GM12873 (cell line): ENCODE results near the gene FOXR1.

Experiments used
- CTCF ChIP-seq: IDR thresholded peaks from 2 replicates; pipeline ENCODE4 v1.5.1; 2012; ENCODE audit warnings: low read depth, mild to moderate bottlenecking, moderate library complexity, low read length, control low read depth; ENCODE audit not compliant: insufficient read depth; ENCODE audit errors: missing control alignments

Gene FOXR1

GRCh38 chr11:118971646-118972045 lies at the start of gene FOXR1:
TSS of gene FOXR1 (plus strand) at chr11:118971761. CDS start at chr11:118971932, 171 bp downstream.
- TF ChIP-seq CTCF: no peak

- TF ChIP-seq CTCF: no peak
Measured at GRCh38 chr11:118921929-118922744, 49.4 kb upstream of the FOXR1 start.

- TF ChIP-seq CTCF: no peak
Measured at GRCh38 chr11:118922745-118923627, 48.6 kb upstream of the FOXR1 start.

- TF ChIP-seq CTCF: no peak
Measured at GRCh38 chr11:118923721-118924587, 47.6 kb upstream of the FOXR1 start.

- TF ChIP-seq CTCF: no peak
Measured at GRCh38 chr11:118924591-118925585, 46.7 kb upstream of the FOXR1 start.

GRCh38 chr11:118927554-118928100 lies 43.9 kb upstream of the FOXR1 start:
- TF ChIP-seq CTCF: no peak
